ENCODE data around the gene SCFD2. TPM values are rescaled to one million over a fixed set of nuclear protein-coding genes. Genes with fewer than 3 reads are reported as not detected.
A peak's percentile ranks its signal among the peaks of the same experiment; 100 is the strongest.

SCFD2 gene
- total and polyA plus RNA-seq, 2 donors (not counting 3 experiments of a cell fraction or from before 2014, with no cell fraction given) = 12.3 to 22.8 TPM

DNA sequence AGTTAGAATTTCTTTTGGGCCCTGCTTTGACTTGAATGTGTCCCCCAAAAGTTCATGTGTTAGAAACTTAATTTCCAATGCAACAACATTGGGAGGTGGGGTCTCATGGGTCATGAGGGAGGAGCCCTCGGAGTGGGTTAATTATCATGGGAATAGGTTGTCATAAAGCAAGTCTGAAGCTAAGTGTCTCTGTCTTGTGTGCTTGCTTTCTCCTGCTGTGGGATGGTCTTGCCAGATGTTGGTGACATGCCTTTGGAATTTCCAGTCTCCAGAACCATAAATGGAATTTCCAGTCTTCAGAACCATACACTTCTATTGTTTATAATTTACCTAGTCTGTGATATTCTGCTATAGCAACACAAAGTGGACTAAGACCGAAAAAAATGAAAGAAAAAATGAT lies 432.1 kb downstream of the SCFD2 start:
- no TSS peak for BruUV-seq (replicated peaks)
- H3K9ac ChIP-seq (replicated peaks; ENCODE audit: extremely low read depth, insufficient read depth, low read length) = no peak overlapping the region

DNA sequence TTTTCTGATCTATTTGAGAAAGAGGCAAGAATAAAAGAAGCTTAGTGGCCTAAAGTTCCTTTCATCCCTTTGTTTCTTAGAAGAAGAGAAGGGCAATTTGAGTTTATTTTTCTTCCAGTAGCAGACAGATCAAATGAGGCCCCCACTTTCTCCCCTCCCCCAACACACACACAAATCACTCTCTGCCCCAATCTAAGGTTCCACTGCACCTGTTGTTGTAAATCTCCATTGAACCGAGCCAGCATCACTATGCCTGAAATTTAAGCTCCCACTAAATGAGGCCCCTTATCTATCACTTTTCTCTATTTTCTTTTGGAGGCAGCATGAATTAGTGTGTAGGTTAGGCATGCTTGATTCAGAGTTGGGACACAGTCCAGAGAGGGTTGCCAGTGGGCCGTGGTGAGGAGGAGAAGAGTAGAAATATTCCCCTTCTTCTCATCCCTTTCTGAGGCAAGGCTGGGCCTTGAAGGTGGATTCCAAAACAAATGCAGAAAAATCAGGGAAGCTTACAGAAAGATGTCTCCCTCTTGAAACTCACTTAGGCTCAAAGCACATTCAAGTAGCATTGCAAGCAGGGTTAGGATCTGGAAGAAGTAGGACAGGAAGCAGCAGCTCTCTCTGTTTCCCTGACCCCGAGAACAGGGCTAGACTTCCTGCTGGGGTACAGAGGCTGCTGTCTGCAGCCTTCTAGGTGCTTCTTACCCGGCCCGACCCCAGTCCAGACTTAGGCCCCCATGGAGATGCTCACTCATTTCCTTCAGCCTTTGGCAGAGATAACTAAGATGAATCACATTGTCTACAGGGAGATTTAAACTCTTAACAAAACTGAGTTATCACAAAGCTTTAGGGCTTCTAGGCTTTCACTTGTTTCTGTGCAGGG lies 433.0 kb downstream of the SCFD2 start:
- H3K27me3 ChIP-seq (ENCODE audit: control insufficient read depth in 2 of 2, insufficient read depth in 2 of 2, low read length in 2 of 2) = no peaks in the 10 kb centered on the region
- DNase-seq (ENCODE audit: low read depth, low spot score) (peak; percentile 20), FAIRE-seq (peak; percentile 8)
- no peaks in the 10 kb centered on the region for H3K9me1 ChIP-seq (replicated peaks; ENCODE audit: control insufficient read depth, extremely low read depth, insufficient read depth, low read length)
- H2AFZ ChIP-seq (ENCODE audit: low read depth, low read length) = peak overlapping the region; percentile 16
- no peaks in the 10 kb centered on the region for H3K36me3 ChIP-seq (ENCODE audit: control insufficient read depth in 2 of 2, extremely low read depth in 1 of 2, insufficient read depth in 2 of 2, low read length in 2 of 2)
- H3K4me2 ChIP-seq (ENCODE audit: insufficient read depth, low read length) = no peak overlapping the region
- no peak overlapping the region for H3K4me3 ChIP-seq (replicated peaks in 1 of 3; ENCODE audit: insufficient read depth in 1 of 3, low read depth in 1 of 3, low read length in 3 of 3)
- H4K20me1 ChIP-seq (replicated peaks; ENCODE audit: control insufficient read depth, extremely low read depth, insufficient read depth, low read length) = no peaks in the 10 kb centered on the region
- CTCF ChIA-PET = interaction anchor here (0.8 to 1.6 kb wide), 4 partner anchors 9 to 21 kb away, joined by 3 to 7 read pairs (median 4); no protein-coding TSS in a partner anchor
- dilution Hi-C loops (cut with MboI; ENCODE audit: extremely low pct_ligation_motif_present, low sequenced_read_pairs) = no loop called here
- no TSS peak for BruUV-seq (replicated peaks)
- H3K9me3 ChIP-seq (replicated peaks; ENCODE audit: control insufficient read depth, insufficient read depth, low read length) = no peaks in the 10 kb centered on the region
- TF ChIP-seq JUN (IDR thresholded peaks at IDR 0.05; ENCODE audit: borderline replicate concordance, insufficient read depth, insufficient read length, low read depth) (no peak), POLR2AphosphoS5 (IDR thresholded peaks at IDR 0.05; ENCODE audit: insufficient read depth, low read depth, low read length) (no peak), EZH2 (IDR thresholded peaks at IDR 0.05; ENCODE audit: borderline replicate concordance, low read depth, low read length, severe bottlenecking) (no peak), GATA2 (IDR thresholded peaks at IDR 0.05; ENCODE audit: insufficient read depth, insufficient read length, low read depth, low read length) (no peak), POLR2A (IDR thresholded peaks at IDR 0.05; ENCODE audit: low read depth, low read length) (no peak), MAX (IDR thresholded peaks at IDR 0.05; ENCODE audit: insufficient read depth, insufficient read length) (no peak), FOS (IDR thresholded peaks at IDR 0.05; ENCODE audit: borderline replicate concordance, insufficient read depth, low read length) (no peak), MYC (IDR thresholded peaks at IDR 0.05; ENCODE audit: low read depth, low read length) (no peak)
- TF ChIP-seq, protein P1, sequence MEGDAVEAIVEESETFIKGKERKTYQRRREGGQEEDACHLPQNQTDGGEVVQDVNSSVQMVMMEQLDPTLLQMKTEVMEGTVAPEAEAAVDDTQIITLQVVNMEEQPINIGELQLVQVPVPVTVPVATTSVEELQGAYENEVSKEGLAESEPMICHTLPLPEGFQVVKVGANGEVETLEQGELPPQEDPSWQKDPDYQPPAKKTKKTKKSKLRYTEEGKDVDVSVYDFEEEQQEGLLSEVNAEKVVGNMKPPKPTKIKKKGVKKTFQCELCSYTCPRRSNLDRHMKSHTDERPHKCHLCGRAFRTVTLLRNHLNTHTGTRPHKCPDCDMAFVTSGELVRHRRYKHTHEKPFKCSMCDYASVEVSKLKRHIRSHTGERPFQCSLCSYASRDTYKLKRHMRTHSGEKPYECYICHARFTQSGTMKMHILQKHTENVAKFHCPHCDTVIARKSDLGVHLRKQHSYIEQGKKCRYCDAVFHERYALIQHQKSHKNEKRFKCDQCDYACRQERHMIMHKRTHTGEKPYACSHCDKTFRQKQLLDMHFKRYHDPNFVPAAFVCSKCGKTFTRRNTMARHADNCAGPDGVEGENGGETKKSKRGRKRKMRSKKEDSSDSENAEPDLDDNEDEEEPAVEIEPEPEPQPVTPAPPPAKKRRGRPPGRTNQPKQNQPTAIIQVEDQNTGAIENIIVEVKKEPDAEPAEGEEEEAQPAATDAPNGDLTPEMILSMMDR (IDR thresholded peaks at IDR 0.05; ENCODE audit: extremely low read depth in 1 of 2, insufficient read depth in 1 of 2, low read depth in 1 of 2, low read length in 2 of 2) = no peak
- H3K9ac ChIP-seq (replicated peaks; ENCODE audit: extremely low read depth, insufficient read depth, low read length) = no peak overlapping the region
- no peak overlapping the region for H3K27ac ChIP-seq (ENCODE audit: insufficient read depth, low read depth, low read length)
- H3K79me2 ChIP-seq (ENCODE audit: control insufficient read depth, insufficient read depth, low read length) = no peaks in the 10 kb centered on the region
- H3K4me1 ChIP-seq (ENCODE audit: control insufficient read depth, extremely low read depth, insufficient read depth, low read length) = peaks cover 4% of the 10 kb centered on the region
- POLR2A ChIA-PET = no interaction called here
- intact Hi-C loops (cut with micrococcal nuclease) = no loop called here

More for the DNA sequence above, 432.1 kb downstream of the SCFD2 start:
- H4K20me1 ChIP-seq (replicated peaks; ENCODE audit: control insufficient read depth, extremely low read depth, insufficient read depth, low read length) = no peaks in the 10 kb centered on the region
- H3K4me1 ChIP-seq (ENCODE audit: control insufficient read depth, extremely low read depth, insufficient read depth, low read length) = peaks cover 4% of the 10 kb centered on the region
- no peaks in the 10 kb centered on the region for H3K36me3 ChIP-seq (ENCODE audit: control insufficient read depth in 2 of 2, extremely low read depth in 1 of 2, insufficient read depth in 2 of 2, low read length in 2 of 2)
- no peaks in the 10 kb centered on the region for H3K9me1 ChIP-seq (replicated peaks; ENCODE audit: control insufficient read depth, extremely low read depth, insufficient read depth, low read length)
- no peak overlapping the region for H3K4me3 ChIP-seq (replicated peaks in 1 of 3; ENCODE audit: insufficient read depth in 1 of 3, low read depth in 1 of 3, low read length in 3 of 3)
- H3K9me3 ChIP-seq (replicated peaks; ENCODE audit: control insufficient read depth, insufficient read depth, low read length) = no peaks in the 10 kb centered on the region
- H2AFZ ChIP-seq (ENCODE audit: low read depth, low read length) = no peak overlapping the region
- no peaks in the 10 kb centered on the region for H3K27me3 ChIP-seq (ENCODE audit: control insufficient read depth in 2 of 2, insufficient read depth in 2 of 2, low read length in 2 of 2)
- FAIRE-seq (no peak), DNase-seq (ENCODE audit: low read depth, low spot score) (no peak)
- TF ChIP-seq GATA2 (IDR thresholded peaks at IDR 0.05; ENCODE audit: insufficient read depth, insufficient read length, low read depth, low read length) = no peak
- TF ChIP-seq POLR2AphosphoS5 (IDR thresholded peaks at IDR 0.05; ENCODE audit: insufficient read depth, low read depth, low read length) = no peak
- H3K79me2 ChIP-seq (ENCODE audit: control insufficient read depth, insufficient read depth, low read length) = no peaks in the 10 kb centered on the region
- intact Hi-C loops (cut with micrococcal nuclease) = no loop called here
- ChIA-PET CTCF (interaction anchor here (0.8 to 1.6 kb wide), 3 partner anchors 8 to 22 kb away, joined by 3 to 7 read pairs (median 4); no protein-coding TSS in a partner anchor), POLR2A (no interaction called here)
- H3K4me2 ChIP-seq (ENCODE audit: insufficient read depth, low read length) = no peak overlapping the region
- dilution Hi-C loops (cut with MboI; ENCODE audit: extremely low pct_ligation_motif_present, low sequenced_read_pairs) = no loop called here
- H3K27ac ChIP-seq (ENCODE audit: insufficient read depth, low read depth, low read length) = no peak overlapping the region
